ENCODE measurements around the gene PI4KA. TPM values are rescaled to one million over a fixed set of nuclear protein-coding genes. Genes with fewer than 3 reads are reported as not detected.

Gene PI4KA
- total and polyA plus RNA-seq, 2 of the 13 experiments (the other 11 are each of a cell fraction or from before 2014, with no cell fraction given) = 27.4 to 56.4 TPM

- H3K79me2 ChIP-seq (ENCODE audit: insufficient read depth, low read length) = peaks cover 19% of the 10 kb centered on the region
- H3K9me3 ChIP-seq (ENCODE audit: low read length) = no peaks in the 10 kb centered on the region
- no peak overlapping the region for H2AFZ ChIP-seq (ENCODE audit: low read length)
- H3K9ac ChIP-seq (ENCODE audit: insufficient read depth, low read depth, low read length) = no peak overlapping the region
- CTCF ChIA-PET (ENCODE audit: low intra/inter-chr PET ratio, low total read pairs) = no interaction called here
- H3K4me3 ChIP-seq (replicated peaks in 1 of 3; ENCODE audit: insufficient read depth in 1 of 3, low read depth in 2 of 3, low read length in 3 of 3) = no peak overlapping the region
- peaks cover 9% of the 10 kb centered on the region for H3K4me1 ChIP-seq (ENCODE audit: insufficient read depth, low read length)
- FAIRE-seq = no peak
- intact Hi-C loops (cut with micrococcal nuclease; ENCODE audit: unreplicated experiment) = no loop called here
- H3K27ac ChIP-seq (ENCODE audit: extremely low read length, insufficient read depth, low read length) = no peak overlapping the region
- ATAC-seq = no peak
- no TSS peak for BruUV-seq (replicated peaks)
- no peaks in the 10 kb centered on the region for H4K20me1 ChIP-seq (ENCODE audit: insufficient read depth, low read length)
- POLR2A ChIA-PET = no interaction called here
- no peak overlapping the region for H3K4me2 ChIP-seq (ENCODE audit: low read depth, low read length)
- H3K27me3 ChIP-seq (ENCODE audit: control insufficient read depth in 1 of 2, insufficient read depth in 2 of 2, low read length in 2 of 2) = no peaks in the 10 kb centered on the region
- in situ Hi-C loops (cut with HindIII; ENCODE audit: extremely low pct_ligation_motif_present, low pct_unique_long_range_greater_than_20kb) = no loop called here
- H3K36me3 ChIP-seq (replicated peaks in 1 of 2; ENCODE audit: control insufficient read depth in 1 of 2, insufficient read depth in 2 of 2, low read length in 2 of 2) = peaks cover 8 to 39% of the 10 kb centered on the region in 2 experiments; a peak in 4 of 5 replicates
- 88% methylated on average over 2 of the region's 3 CpGs for WGBS (ENCODE audit: low lambda C conversion rate)
- no peak for DNase-seq (ENCODE audit: low spot score)
- no peak for TF ChIP-seq ZFP1 (CRISPR knock-in tag; IDR thresholded peaks at IDR 0.05)
- TF ChIP-seq RORA (CRISPR knock-in tag; IDR thresholded peaks at IDR 0.05) = no peak
- TF ChIP-seq HMGXB3 (CRISPR knock-in tag; IDR thresholded peaks at IDR 0.05; ENCODE audit: borderline replicate concordance) = no peak
- TF ChIP-seq ZNF510 (CRISPR knock-in tag; IDR thresholded peaks at IDR 0.05; ENCODE audit: low read depth) = no peak
- no peak for TF ChIP-seq GRHL1 (CRISPR knock-in tag; conservative IDR thresholded peaks at IDR 0.05)
- no peak for TF ChIP-seq RBM39 (IDR thresholded peaks at IDR 0.05; ENCODE audit: low read depth, low read length, poor library complexity, severe bottlenecking)
- TF ChIP-seq REST (IDR thresholded peaks at IDR 0.05; ENCODE audit: borderline replicate concordance in 1 of 2, low read depth in 1 of 2, low read length in 2 of 2) = no peak
- no peak for TF ChIP-seq FOXA3 (CRISPR knock-in tag; IDR thresholded peaks at IDR 0.05)
- no peak for TF ChIP-seq ZNF567 (CRISPR knock-in tag; IDR thresholded peaks at IDR 0.05; ENCODE audit: borderline replicate concordance)
- no peak for TF ChIP-seq GATAD2A (CRISPR knock-in tag; IDR thresholded peaks at IDR 0.05)
- no peak for TF ChIP-seq HNF1B (CRISPR knock-in tag; IDR thresholded peaks at IDR 0.05)
- no peak for TF ChIP-seq ZNF329 (CRISPR knock-in tag; IDR thresholded peaks at IDR 0.05; ENCODE audit: low read depth)
Observed at GRCh38 chr22:20834725-20835124, 23.9 kb downstream of the PI4KA start.

All from HepG2 (cell line).